ENCODE measurements around the gene EPS8L1.
A peak's percentile ranks its signal among the peaks of the same experiment; 100 is the strongest.

The EPS8L1 gene

GRCh38 chr19:55080968-55081769 is 5.5 kb downstream of the EPS8L1 start:
- TF ChIP-seq, protein P1, sequence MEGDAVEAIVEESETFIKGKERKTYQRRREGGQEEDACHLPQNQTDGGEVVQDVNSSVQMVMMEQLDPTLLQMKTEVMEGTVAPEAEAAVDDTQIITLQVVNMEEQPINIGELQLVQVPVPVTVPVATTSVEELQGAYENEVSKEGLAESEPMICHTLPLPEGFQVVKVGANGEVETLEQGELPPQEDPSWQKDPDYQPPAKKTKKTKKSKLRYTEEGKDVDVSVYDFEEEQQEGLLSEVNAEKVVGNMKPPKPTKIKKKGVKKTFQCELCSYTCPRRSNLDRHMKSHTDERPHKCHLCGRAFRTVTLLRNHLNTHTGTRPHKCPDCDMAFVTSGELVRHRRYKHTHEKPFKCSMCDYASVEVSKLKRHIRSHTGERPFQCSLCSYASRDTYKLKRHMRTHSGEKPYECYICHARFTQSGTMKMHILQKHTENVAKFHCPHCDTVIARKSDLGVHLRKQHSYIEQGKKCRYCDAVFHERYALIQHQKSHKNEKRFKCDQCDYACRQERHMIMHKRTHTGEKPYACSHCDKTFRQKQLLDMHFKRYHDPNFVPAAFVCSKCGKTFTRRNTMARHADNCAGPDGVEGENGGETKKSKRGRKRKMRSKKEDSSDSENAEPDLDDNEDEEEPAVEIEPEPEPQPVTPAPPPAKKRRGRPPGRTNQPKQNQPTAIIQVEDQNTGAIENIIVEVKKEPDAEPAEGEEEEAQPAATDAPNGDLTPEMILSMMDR (conservative IDR thresholded peaks at IDR 0.05; ENCODE audit: low read depth, low read length): no peak
- H3K4me3 ChIP-seq (ENCODE audit: low read length): peak overlapping the region; percentile 50
- no peak for DNase-seq (ENCODE audit: low read depth)

GRCh38 chr19:55081770-55082019 is 6.0 kb downstream of the EPS8L1 start:
- no peak for DNase-seq (ENCODE audit: low read depth)
- TF ChIP-seq, protein P1 (conservative IDR thresholded peaks at IDR 0.05; ENCODE audit: low read depth, low read length): no peak
- peak overlapping the region; percentile 21 for H3K4me3 ChIP-seq (ENCODE audit: low read length)

DNA sequence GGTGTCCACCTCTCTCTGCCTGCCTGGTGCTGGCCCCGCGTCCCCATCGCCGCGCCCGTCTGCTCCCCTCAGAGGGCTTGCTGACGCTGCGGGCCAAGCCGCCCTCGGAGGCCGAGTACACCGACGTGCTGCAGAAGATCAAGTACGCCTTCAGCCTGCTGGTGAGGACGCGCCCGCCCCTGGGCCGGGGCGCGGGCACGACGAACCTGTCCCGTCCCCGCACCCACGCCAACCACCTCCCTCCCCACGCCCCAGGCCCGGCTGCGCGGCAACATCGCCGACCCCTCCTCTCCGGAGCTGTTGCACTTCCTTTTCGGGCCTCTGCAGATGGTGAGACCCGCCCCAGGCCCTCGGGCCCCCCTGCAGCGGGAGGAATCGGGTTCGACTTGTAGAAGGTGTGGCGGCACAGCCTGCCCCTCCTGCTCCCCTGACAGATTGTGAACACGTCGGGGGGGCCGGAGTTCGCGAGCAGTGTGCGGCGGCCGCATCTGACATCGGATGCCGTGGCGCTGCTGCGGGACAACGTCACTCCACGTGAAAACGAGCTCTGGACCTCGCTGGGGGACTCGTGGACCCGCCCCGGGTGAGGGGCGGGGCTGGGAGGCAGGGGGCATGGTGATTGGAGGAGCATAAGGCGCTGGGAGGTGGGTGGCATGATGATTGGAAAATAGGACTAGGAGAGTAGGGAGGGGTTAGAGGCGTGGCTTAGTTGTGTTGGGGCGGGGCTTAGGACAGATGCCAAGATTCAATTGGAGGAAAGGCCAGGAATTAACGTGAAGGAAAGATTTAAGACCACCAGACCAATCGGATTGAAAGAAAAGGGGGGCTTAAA is 6.6 kb downstream of the EPS8L1 start:
- DNase-seq (ENCODE audit: low read depth): no peak
- peak overlapping the region; percentile 21 for H3K4me3 ChIP-seq (ENCODE audit: low read length)
- TF ChIP-seq, protein P1 (conservative IDR thresholded peaks at IDR 0.05; ENCODE audit: low read depth, low read length): no peak

DNA sequence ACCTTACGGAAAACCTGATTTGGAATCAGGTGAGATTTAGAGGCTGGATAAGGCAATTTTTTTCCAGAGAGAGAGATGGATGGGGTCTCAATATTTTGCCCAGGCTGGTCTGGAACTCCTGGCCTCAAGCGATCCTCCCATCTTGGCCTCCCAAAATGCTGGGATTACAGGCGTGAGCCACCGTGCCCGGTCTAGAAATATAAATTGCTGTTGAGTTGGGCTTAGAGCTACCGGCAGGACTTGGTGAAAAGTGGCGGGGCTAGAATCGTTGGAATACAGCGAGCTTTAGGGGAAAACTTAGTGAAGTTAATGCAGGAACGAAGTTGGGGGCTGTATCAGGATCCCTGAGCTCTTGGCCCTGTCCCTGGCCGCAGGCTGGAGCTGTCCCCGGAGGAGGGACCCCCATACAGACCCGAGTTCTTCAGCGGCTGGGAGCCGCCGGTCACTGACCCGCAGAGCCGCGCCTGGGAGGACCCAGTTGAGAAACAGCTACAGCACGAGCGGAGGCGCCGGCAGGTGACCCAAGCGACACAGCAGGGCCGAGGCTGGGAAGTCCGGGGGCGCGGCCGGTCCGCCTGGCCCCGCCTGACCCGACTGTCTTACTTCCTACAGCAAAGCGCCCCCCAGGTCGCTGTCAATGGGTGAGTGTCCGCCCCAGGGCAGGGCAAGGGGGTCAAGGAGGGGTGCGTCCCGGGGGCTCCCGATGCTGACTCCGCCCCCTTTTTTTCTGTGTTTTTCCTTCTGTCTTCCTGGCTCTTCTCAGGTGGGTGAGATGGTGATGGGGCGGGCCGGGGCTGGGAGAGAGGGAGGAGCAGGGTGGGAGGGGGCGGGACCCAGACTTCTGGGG is 7.6 kb downstream of the EPS8L1 start:
- no peak overlapping the region for H3K4me3 ChIP-seq (ENCODE audit: low read length)
- no peak for DNase-seq (ENCODE audit: low read depth)
- TF ChIP-seq, protein P1 (conservative IDR thresholded peaks at IDR 0.05; ENCODE audit: low read depth, low read length): no peak

GRCh38 chr19:55084416-55084815 is 8.7 kb downstream of the EPS8L1 start:
- no peak for DNase-seq (ENCODE audit: low read depth)
- H3K4me3 ChIP-seq (ENCODE audit: low read length): no peak overlapping the region
- TF ChIP-seq, protein P1 (conservative IDR thresholded peaks at IDR 0.05; ENCODE audit: low read depth, low read length): no peak

DNA sequence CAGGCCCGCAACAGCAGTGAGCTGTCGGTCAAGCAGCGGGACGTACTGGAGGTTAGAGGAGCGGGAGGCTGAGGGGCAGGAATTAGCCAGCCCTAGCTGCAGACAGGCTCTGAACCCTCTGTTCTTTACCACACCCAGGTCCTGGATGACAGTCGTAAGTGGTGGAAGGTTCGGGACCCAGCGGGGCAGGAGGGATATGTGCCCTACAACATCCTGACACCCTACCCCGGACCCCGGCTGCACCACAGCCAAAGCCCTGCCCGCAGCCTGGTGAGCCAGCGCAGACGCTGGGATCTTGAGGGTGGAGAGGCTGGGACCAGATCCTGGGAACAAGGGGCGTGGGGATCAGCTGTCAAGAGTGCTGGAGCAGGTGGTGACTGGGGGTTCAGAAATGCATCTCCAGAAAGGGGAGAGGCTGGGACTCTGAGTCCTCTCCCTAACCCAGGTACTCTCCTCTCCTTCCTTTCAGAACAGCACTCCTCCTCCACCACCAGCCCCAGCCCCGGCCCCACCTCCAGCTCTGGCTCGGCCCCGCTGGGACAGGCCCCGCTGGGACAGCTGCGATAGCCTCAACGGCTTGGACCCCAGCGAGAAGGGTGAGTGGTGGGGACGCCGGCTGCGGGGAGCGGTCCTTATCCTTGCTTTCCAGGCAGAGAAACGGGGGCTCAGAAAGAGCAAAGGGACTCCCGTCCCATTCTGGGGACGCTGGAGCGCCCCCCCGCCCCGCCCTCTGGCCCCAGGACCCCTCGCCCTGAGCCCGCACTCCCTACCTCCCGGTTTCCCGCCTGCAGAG is 10.4 kb downstream of the EPS8L1 start:
- DNase-seq (ENCODE audit: low read depth): no peak
- H3K4me3 ChIP-seq (ENCODE audit: low read length): peak overlapping the region; percentile 64
- TF ChIP-seq, protein P1 (conservative IDR thresholded peaks at IDR 0.05; ENCODE audit: low read depth, low read length): no peak

Measured in retinal pigment epithelial cell (primary cell).